ENCODE measurements around the gene ZNF296. TPM values are rescaled to one million over a fixed set of nuclear protein-coding genes. Genes with fewer than 3 reads are reported as not detected.
A peak's percentile ranks its signal among the peaks of the same experiment; 100 is the strongest.

Gene ZNF296
- total RNA-seq, 2 experiments from 2014 or later, result 13.5 to 31.4 TPM

DNA sequence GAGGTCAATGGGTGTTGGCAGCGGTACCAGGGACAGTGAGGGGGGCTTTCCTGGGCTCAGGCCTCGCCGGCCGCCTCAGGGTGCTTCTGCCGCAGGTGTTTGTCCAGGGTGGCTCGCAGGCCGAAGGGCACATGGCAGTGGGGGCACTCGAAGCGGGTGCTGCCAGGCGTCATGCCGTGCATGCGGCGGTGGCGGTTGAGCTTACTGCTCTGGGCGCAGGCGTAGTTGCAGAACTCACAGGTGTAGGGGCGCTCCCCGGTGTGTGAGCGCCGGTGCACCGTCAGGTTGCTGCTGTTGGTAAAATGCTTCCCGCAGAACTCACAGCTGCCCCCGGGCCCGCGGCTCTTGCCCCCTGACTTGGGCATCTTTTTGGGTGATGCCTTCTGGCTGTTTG is 4.7 kb downstream of the ZNF296 start:
- Histone ChIP-seq H3K4me1 (ENCODE audit: insufficient read depth, low read length, poor library complexity, severe bottlenecking) (peaks cover 48% of the 10 kb centered on the region), H2AFZ (ENCODE audit: low read length) (no peak overlapping the region), H3K36me3 (ENCODE audit: insufficient read depth, low read length) (peaks cover 84% of the 10 kb centered on the region), H3K9me3 (ENCODE audit: low read length) (no peaks in the 10 kb centered on the region), H3K79me2 (ENCODE audit: insufficient read depth, low read depth, low read length) (peaks cover 36% of the 10 kb centered on the region), H4K20me1 (ENCODE audit: insufficient read depth, low read length) (peaks cover 3% of the 10 kb centered on the region; the same call in 1 of the 2 replicates), H3K4me2 (ENCODE audit: low read length) (peak overlapping the region; percentile 100), H3K9me2 (ENCODE audit: insufficient read depth, low read length) (no peaks in the 10 kb centered on the region), H3K4me3 (ENCODE audit: low read depth, low read length, poor library complexity, severe bottlenecking) (peak overlapping the region; percentile 85), H3K27ac (ENCODE audit: low read depth, low read length, poor library complexity, severe bottlenecking) (peak overlapping the region; percentile 88)
- POLR2A ChIA-PET, result no interaction called here
- intact Hi-C loops (cut with micrococcal nuclease; ENCODE audit: unreplicated experiment), result no loop called here
- TF ChIP-seq CTCF (conservative IDR thresholded peaks at IDR 0.05; ENCODE audit: low read length) (no peak), EZH2phosphoT487 (IDR thresholded peaks at IDR 0.05; ENCODE audit: borderline replicate concordance, low read depth, low read length) (no peak)
- DNase-seq (ENCODE audit: low spot score), result peak; percentile 34
- CTCF ChIA-PET (ENCODE audit: unreplicated experiment), result interaction anchor here (0.5 kb wide), 1 partner anchor 66 kb away, joined by 8 read pairs; no protein-coding TSS in a partner anchor
- BruUV-seq (replicated peaks), result no TSS peak

DNA sequence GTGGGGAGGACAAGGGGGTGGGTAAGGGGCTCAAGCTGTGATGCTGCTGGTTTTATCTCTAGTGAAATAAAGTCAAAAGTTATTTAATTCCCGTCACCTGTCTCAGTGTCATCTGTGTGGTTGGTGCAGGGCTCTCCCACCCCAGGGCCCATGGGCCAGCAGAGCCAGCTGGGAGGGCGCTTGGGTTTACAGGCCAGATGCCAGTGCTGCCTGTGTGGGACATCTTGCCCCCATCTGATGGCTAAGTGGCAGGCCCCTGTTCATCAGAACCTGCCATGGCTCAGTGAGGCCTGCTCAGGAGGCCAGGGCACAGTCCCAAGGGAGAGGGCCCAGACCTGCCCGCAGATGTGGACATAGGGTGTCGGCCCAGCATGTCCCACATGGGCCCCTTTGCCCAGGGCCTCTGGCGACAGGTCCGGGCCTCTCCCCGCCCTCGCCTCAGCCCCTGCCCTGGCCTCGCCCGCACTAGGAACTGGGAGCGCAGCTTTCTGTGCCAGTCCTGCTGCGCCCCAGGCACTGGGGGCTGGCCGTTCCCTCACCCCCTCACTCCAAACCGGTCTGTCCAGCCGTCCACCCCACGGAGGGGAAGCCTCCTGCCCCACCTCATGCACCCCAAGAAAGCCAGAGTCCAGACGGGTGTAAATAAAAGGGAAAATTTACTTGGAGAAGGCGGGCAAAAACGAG is 5.3 kb downstream of the ZNF296 start:
- no TSS peak for BruUV-seq (replicated peaks)
- Histone ChIP-seq H3K27ac (ENCODE audit: low read depth, low read length, poor library complexity, severe bottlenecking) (peak overlapping the region; percentile 88), H3K4me3 (ENCODE audit: low read depth, low read length, poor library complexity, severe bottlenecking) (peak overlapping the region; percentile 85), H3K9me3 (ENCODE audit: low read length) (no peaks in the 10 kb centered on the region), H3K36me3 (ENCODE audit: insufficient read depth, low read length) (peaks cover 88% of the 10 kb centered on the region), H3K4me1 (ENCODE audit: insufficient read depth, low read length, poor library complexity, severe bottlenecking) (peaks cover 47% of the 10 kb centered on the region), H2AFZ (ENCODE audit: low read length) (no peak overlapping the region), H3K79me2 (ENCODE audit: insufficient read depth, low read depth, low read length) (peaks cover 36% of the 10 kb centered on the region), H4K20me1 (ENCODE audit: insufficient read depth, low read length) (peaks cover 3% of the 10 kb centered on the region; the same call in 1 of the 2 replicates), H3K9me2 (ENCODE audit: insufficient read depth, low read length) (no peaks in the 10 kb centered on the region), H3K4me2 (ENCODE audit: low read length) (peak overlapping the region; percentile 100; the same call in 1 of the 2 replicates)
- ChIA-PET CTCF (ENCODE audit: unreplicated experiment) (interaction anchor here (0.5 kb wide), 1 partner anchor 67 kb away, joined by 8 read pairs; no protein-coding TSS in a partner anchor), POLR2A (no interaction called here)
- no peak for DNase-seq (ENCODE audit: low spot score)
- intact Hi-C loops (cut with micrococcal nuclease; ENCODE audit: unreplicated experiment), result no loop called here
- TF ChIP-seq CTCF (conservative IDR thresholded peaks at IDR 0.05; ENCODE audit: low read length) (no peak), EZH2phosphoT487 (IDR thresholded peaks at IDR 0.05; ENCODE audit: borderline replicate concordance, low read depth, low read length) (no peak)

DNA sequence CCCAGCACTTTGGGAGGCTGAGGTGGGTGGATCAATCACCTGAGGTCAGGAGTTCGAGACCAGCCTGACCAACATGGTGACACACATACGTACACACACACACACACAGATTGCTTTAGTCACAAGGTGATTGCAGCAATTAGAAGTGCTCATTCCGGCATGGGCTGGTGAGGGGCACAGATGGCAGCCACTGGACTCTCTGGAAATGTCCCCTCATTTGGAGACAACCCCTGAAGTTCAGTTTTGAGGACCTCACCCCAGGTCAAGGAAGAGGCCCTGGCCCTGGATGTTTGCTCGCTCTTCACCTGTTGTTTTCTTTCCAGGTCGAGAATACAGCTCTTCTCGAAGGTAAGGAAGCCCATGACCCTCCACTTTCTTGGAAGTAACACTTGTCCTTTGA is 6.1 kb downstream of the ZNF296 start:
- CTCF ChIA-PET (ENCODE audit: unreplicated experiment), result no interaction called here
- H3K9me3 ChIP-seq (ENCODE audit: low read length), result no peaks in the 10 kb centered on the region
- H3K4me2 ChIP-seq (ENCODE audit: low read length), result peak overlapping the region; percentile 100; the same call in 1 of the 2 replicates
- peaks cover 47% of the 10 kb centered on the region for H3K4me1 ChIP-seq (ENCODE audit: insufficient read depth, low read length, poor library complexity, severe bottlenecking)
- H3K27ac ChIP-seq (ENCODE audit: low read depth, low read length, poor library complexity, severe bottlenecking), result peak overlapping the region; percentile 88
- H3K36me3 ChIP-seq (ENCODE audit: insufficient read depth, low read length), result peaks cover 95% of the 10 kb centered on the region
- DNase-seq (ENCODE audit: low spot score), result no peak
- POLR2A ChIA-PET, result no interaction called here
- TF ChIP-seq CTCF (conservative IDR thresholded peaks at IDR 0.05; ENCODE audit: low read length), result no peak
- TF ChIP-seq EZH2phosphoT487 (IDR thresholded peaks at IDR 0.05; ENCODE audit: borderline replicate concordance, low read depth, low read length), result no peak
- H2AFZ ChIP-seq (ENCODE audit: low read length), result no peak overlapping the region
- intact Hi-C loops (cut with micrococcal nuclease; ENCODE audit: unreplicated experiment), result no loop called here
- BruUV-seq (replicated peaks), result no TSS peak
- H3K9me2 ChIP-seq (ENCODE audit: insufficient read depth, low read length), result no peaks in the 10 kb centered on the region
- peaks cover 30% of the 10 kb centered on the region for H3K79me2 ChIP-seq (ENCODE audit: insufficient read depth, low read depth, low read length)
- H3K4me3 ChIP-seq (ENCODE audit: low read depth, low read length, poor library complexity, severe bottlenecking), result no peak overlapping the region
- H4K20me1 ChIP-seq (ENCODE audit: insufficient read depth, low read length), result peaks cover 3% of the 10 kb centered on the region; the same call in 1 of the 2 replicates

Measured in OCI-LY7 (cell line).